Keratinocyte (primary cell): ENCODE results near the gene FASTKD3.

Source experiments
- CTCF ChIP-seq, 3 experiments: IDR thresholded peaks in 1 of 3; conservative IDR thresholded peaks in 1 of 3; optimal IDR thresholded peaks in 1 of 3; 2 replicates in 2 of 3; 3 replicates in 1 of 3; pipeline versions ENCODE3 to v1.5.1; 2011; ENCODE audit warnings: low read length in 3 of 3, mild to moderate bottlenecking in 3 of 3, moderate library complexity in 2 of 3, control low read depth in 1 of 3, inconsistent platforms in 1 of 3; ENCODE audit not compliant: insufficient read depth in 2 of 3; ENCODE audit errors: extremely low read depth in 1 of 3
- EZH2 ChIP-seq: IDR thresholded peaks from one replicate; pipeline ENCODE4 v1.6.1; 2012; ENCODE audit warnings: inconsistent platforms, mild to moderate bottlenecking, low read length, moderate library complexity

- TF ChIP-seq CTCF (optimal IDR thresholded peaks at IDR 0.05 in 1 of 3, IDR thresholded peaks at IDR 0.05 in 1 of 3, conservative IDR thresholded peaks at IDR 0.05 in 1 of 3; ENCODE audit: extremely low read depth in 1 of 3, insufficient read depth in 2 of 3, low read length in 3 of 3): no peak
- TF ChIP-seq EZH2: no peak
Measured at GRCh38 chr5:7902201-7902600, 33.4 kb upstream of the FASTKD3 start.
